ENCODE results near the gene FOXN3.
"Not testable (repeated sequence)": the region's sequence is repeated elsewhere in the genome, so short reads cannot be mapped to it uniquely, and the experiment has no call there.

Gene FOXN3

DNA sequence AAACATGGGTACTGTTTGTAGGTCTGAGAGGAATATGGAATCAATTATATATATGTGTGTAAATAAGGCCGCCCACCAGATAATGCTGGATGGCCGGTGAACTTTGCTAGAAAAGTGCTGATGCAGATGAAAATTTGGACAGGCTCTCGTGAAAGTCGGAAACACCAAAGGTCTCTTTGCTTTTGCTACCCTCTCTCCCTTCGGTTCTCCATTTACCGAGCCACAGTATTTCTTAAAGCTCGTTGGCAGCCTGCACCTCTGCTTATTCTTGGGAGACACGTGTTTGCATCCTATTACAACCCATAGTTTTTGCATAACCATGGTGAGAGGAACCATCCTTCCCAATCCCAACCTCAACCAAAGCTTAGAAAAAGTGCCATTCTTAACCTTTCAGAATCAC lies 109.6 kb downstream of the FOXN3 start:
- Histone ChIP-seq H3K4me3 (ENCODE audit: low read depth in 1 of 2, low read length in 2 of 2) (no peak overlapping the region), H3K4me1 (ENCODE audit: control insufficient read depth in 1 of 2, insufficient read depth in 2 of 2, low read length in 2 of 2) (peaks cover 26 to 29% of the 10 kb centered on the region in 2 donors), H3K27ac (ENCODE audit: low read length) (no peak overlapping the region), H3K9me3 (ENCODE audit: control insufficient read depth in 1 of 2, low read length in 2 of 2) (no peaks in the 10 kb centered on the region), H3K27me3 (ENCODE audit: low read depth, low read length) (no peaks in the 10 kb centered on the region), H3K36me3 (ENCODE audit: control insufficient read depth in 1 of 2, insufficient read depth in 2 of 2, low read length in 2 of 2) (no peaks in the 10 kb centered on the region)

DNA sequence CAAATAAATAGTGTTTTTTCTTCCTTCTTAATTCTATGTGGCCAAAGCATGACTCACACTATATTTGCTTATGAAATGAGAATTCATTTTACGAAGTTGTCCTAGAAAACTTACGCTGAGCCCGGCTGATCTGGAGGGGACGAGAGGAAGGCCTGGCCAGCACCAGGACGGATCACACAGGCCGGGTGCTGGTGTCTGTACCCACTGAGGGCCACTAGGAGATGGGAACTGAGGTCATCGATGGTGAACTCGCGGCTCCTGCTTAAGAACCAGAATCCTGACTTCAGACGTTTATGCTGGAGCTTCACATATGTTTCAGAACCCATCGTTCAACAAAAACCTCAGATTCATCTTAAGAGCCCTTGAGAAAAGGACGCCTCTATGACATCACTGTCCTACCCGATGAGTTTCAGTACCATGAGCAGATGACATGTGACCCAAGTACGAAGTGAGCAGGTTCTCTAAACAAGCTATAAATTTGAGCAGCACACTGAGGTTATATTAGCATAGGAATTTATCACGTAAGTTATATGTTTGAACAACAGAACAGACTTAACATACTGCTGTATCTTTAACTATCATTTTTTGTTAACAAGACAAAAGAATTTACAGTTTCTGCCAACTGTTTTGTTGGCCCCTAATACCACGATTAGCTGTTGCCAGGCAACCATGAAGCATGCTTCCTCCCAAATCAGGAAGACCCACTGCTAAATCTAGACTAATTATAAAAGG lies 111.9 kb downstream of the FOXN3 start:
- H3K9me3 ChIP-seq (ENCODE audit: control insufficient read depth in 1 of 2, low read length in 2 of 2) = no peaks in the 10 kb centered on the region
- H3K27me3 ChIP-seq (ENCODE audit: low read depth, low read length) = no peaks in the 10 kb centered on the region
- H3K4me3 ChIP-seq (ENCODE audit: low read depth in 1 of 2, low read length in 2 of 2) = peak overlapping the region in 1 of 2 donors; percentile 28
- H3K36me3 ChIP-seq (ENCODE audit: control insufficient read depth in 1 of 2, insufficient read depth in 2 of 2, low read length in 2 of 2) = no peaks in the 10 kb centered on the region
- H3K27ac ChIP-seq (ENCODE audit: low read length) = peak overlapping the region; percentile 98
- H3K4me1 ChIP-seq (ENCODE audit: control insufficient read depth in 1 of 2, insufficient read depth in 2 of 2, low read length in 2 of 2) = peaks cover 26 to 29% of the 10 kb centered on the region in 2 donors

DNA sequence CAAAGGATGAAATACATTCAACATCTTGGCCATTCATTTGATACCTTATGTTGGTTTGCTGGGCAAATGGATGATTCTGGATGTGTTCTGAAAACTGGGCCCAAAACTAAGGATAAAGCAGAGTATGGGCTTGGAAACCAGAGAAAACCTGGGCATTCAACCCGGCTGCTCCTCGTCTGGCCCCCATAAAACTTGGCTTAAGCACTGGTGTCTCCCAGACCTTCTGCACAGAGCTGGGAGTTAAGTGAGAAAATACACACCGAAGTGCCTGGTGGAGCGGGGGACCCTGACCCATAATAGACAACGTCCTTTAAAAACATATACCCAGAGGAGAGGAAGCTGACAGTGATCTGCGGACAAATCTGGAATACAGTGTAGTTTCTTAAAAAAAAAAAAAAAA lies 112.5 kb downstream of the FOXN3 start:
- Histone ChIP-seq H3K4me1 (ENCODE audit: control insufficient read depth in 1 of 2, insufficient read depth in 2 of 2, low read length in 2 of 2) (peaks cover 26 to 29% of the 10 kb centered on the region in 2 donors), H3K36me3 (ENCODE audit: control insufficient read depth in 1 of 2, insufficient read depth in 2 of 2, low read length in 2 of 2) (no peaks in the 10 kb centered on the region), H3K9me3 (ENCODE audit: control insufficient read depth in 1 of 2, low read length in 2 of 2) (no peaks in the 10 kb centered on the region), H3K27me3 (ENCODE audit: low read depth, low read length) (no peaks in the 10 kb centered on the region), H3K27ac (ENCODE audit: low read length) (peak overlapping the region; percentile 98), H3K4me3 (ENCODE audit: low read depth in 1 of 2, low read length in 2 of 2) (peak overlapping the region; percentile 38 to 43)

DNA sequence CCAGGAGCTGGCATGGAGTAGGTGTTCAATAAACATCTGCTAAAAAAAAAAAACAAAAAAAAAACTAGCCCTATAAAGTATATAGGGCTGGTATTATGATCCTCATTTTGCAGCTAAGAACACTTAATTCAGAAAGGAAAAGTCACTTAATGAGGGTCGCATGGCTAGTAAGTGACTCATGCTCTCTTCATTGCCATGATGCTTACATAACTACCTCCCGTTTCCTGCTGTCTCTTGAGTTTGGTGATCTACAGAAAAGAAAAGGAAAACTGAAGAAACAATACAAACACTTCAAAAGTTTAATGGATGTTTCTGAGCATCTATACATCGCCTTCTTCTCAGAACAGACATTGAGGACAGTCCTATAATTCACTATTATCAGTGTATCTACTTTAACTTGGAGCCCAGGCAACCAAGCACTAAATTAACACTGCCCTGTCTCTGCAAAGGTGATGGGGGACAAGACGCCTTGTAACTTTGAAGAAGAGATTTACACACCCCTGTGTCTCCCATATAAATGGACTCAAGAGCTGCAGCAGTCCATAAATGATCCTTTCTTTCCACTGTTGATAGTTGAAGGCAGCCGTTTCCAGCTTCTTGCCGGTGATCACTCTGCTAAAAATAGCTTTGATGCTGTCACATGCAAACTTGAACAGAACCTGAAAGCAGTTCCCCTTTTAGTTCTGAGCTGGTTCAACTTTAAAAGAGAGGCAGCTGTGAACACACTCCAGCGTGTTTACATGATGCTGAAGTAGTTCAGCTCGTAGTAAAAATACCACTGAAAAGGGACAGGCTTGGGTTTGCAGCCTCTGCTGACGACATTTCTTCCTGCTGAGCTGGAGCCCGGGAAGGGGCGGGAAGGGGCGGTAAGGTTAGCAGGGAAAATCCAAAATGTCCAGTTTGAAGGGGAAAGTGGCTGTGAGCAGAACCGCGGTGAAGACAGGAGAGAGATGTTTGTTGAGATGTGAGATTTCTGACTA lies 113.3 kb downstream of the FOXN3 start:
- no peaks in the 10 kb centered on the region for H3K36me3 ChIP-seq (ENCODE audit: control insufficient read depth in 1 of 2, insufficient read depth in 2 of 2, low read length in 2 of 2)

DNA sequence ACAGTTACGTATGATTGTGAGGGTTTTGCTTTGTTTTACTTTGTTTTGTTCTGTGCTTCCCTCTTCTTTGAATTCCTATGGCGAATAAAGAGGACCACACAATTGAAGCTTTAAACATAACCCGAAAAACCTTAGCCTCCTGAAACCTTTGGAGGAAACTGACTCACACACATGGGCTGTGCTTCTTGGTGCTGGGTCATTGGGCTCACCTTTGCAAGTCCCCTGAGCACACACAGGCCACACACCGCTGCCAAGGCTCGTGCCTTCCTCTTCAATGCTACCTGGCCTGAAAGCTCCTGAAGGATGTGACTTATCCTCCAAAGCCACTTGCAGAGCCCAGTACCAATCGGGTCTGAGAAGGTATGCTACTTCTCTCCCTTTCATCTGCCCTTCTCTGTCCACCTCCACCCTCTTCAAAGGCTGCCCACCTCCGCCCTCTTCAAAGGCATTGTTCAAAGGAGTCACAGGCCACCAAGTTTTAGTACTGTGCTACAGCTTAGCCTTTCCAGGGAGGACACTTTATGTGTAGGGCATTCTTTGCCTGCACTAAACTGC lies 114.6 kb downstream of the FOXN3 start:
- Histone ChIP-seq H3K9me3 (ENCODE audit: control insufficient read depth in 1 of 2, low read length in 2 of 2) (no peaks in the 10 kb centered on the region), H3K36me3 (ENCODE audit: control insufficient read depth in 1 of 2, insufficient read depth in 2 of 2, low read length in 2 of 2) (no peaks in the 10 kb centered on the region), H3K4me3 (ENCODE audit: low read depth in 1 of 2, low read length in 2 of 2) (no peak overlapping the region), H3K4me1 (ENCODE audit: control insufficient read depth in 1 of 2, insufficient read depth in 2 of 2, low read length in 2 of 2) (peaks cover 26 to 30% of the 10 kb centered on the region in 2 donors), H3K27me3 (ENCODE audit: low read depth, low read length) (no peaks in the 10 kb centered on the region), H3K27ac (ENCODE audit: low read length) (peak overlapping the region; percentile 98)

More for the DNA sequence above, 113.3 kb downstream of the FOXN3 start:
- Histone ChIP-seq H3K27ac (ENCODE audit: low read length) (peak overlapping the region; percentile 98), H3K27me3 (ENCODE audit: low read depth, low read length) (no peaks in the 10 kb centered on the region), H3K4me3 (ENCODE audit: low read depth in 1 of 2, low read length in 2 of 2) (peak overlapping the region; percentile 20 to 43), H3K9me3 (ENCODE audit: control insufficient read depth in 1 of 2, low read length in 2 of 2) (no peaks in the 10 kb centered on the region), H3K4me1 (ENCODE audit: control insufficient read depth in 1 of 2, insufficient read depth in 2 of 2, low read length in 2 of 2) (peaks cover 25 to 26% of the 10 kb centered on the region in 2 donors)

DNA sequence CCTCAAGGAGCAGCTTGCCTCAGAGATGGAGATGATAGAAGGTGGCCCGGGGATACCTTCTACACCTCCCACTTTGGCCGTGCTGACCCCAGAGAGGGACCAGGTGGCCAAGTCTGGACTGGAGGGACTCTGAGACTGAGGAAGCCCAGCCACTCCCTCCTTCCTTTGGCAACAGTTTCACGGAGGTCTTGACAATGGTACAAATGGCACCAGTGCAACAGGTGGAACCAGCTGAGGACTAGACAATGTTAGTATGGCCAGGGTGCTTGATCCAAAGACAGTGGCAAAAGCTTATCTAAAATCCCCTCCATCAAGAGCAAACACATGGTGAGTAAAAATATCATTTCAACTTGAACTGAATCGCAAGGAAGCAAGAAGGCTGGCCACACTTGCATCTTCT lies 117.4 kb downstream of the FOXN3 start:
- no peaks in the 10 kb centered on the region for H3K36me3 ChIP-seq (ENCODE audit: control insufficient read depth in 1 of 2, insufficient read depth in 2 of 2, low read length in 2 of 2)
- H3K4me1 ChIP-seq (ENCODE audit: control insufficient read depth in 1 of 2, insufficient read depth in 2 of 2, low read length in 2 of 2) = peaks cover 12 to 19% of the 10 kb centered on the region in 2 donors
- no peak overlapping the region for H3K4me3 ChIP-seq (ENCODE audit: low read depth in 1 of 2, low read length in 2 of 2)
- H3K27me3 ChIP-seq (ENCODE audit: low read depth, low read length) = no peaks in the 10 kb centered on the region
- H3K9me3 ChIP-seq (ENCODE audit: control insufficient read depth in 1 of 2, low read length in 2 of 2) = no peaks in the 10 kb centered on the region
- no peak overlapping the region for H3K27ac ChIP-seq (ENCODE audit: low read length)

DNA sequence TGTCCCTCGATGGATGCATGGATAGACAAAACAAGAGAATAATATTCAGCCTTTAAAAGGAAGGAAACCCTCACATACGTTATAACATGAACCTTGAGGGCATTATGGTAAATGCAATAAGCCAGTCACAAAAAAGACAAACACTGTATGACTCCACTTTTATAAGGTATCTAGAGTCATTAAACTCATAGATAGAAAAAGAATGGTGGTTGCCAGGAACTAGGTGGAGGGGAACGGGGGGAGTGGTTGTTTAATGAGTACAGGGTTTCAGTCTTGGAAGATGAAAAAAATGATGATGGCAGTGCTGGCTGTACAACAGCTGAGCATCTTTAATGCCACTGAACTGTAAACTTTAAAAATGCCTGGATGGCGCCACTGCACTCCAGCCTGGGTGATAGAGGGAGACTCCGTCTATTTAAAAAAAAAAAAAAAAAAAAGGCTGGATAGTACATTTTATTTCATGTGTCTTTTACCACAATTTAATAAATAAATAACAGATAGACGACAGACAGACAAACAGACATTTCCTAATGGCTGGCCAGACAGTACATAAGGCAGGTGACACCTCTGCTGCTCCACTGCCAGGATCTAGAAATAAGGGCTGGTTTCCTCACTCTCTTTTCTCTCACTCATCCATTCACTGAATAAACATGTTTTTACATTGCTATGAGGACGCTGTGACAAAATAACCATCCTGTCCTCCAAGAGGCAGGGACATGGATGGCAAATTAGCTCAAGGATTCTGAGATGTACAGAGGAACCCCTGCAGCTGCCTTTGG lies 118.8 kb downstream of the FOXN3 start:
- peaks cover 7 to 15% of the 10 kb centered on the region in 2 donors for H3K4me1 ChIP-seq (ENCODE audit: control insufficient read depth in 1 of 2, insufficient read depth in 2 of 2, low read length in 2 of 2)
- no peak overlapping the region for H3K4me3 ChIP-seq (ENCODE audit: low read depth in 1 of 2, low read length in 2 of 2)
- no peak overlapping the region for H3K27ac ChIP-seq (ENCODE audit: low read length)
- no peaks in the 10 kb centered on the region for H3K9me3 ChIP-seq (ENCODE audit: control insufficient read depth in 1 of 2, low read length in 2 of 2)
- no peaks in the 10 kb centered on the region for H3K27me3 ChIP-seq (ENCODE audit: low read depth, low read length)
- no peaks in the 10 kb centered on the region for H3K36me3 ChIP-seq (ENCODE audit: control insufficient read depth in 1 of 2, insufficient read depth in 2 of 2, low read length in 2 of 2)

DNA sequence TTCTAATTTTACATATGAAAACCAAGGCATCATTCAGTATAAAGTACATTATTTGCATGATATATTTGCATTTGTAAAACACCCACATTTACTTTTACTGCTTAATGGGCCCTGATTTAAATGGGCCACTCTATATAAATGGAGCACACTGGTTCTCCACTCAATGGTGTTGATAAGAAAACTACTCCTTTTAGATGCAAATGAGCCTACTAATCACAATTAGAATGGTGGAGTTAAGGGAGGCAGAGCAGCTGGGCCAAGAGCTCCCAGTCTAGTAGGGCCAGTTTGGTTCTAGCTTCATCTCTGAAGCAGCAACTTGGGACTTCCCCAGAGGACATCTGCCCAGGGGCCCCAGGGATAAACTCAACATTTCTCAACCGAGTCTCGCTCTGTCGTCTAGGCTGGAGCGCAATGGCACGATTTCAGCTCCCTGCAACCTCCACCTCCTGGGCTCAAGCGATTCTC lies 120.7 kb downstream of the FOXN3 start:
- H3K4me3 ChIP-seq (ENCODE audit: low read depth in 1 of 2, low read length in 2 of 2) = no peak overlapping the region
- no peaks in the 10 kb centered on the region for H3K9me3 ChIP-seq (ENCODE audit: control insufficient read depth in 1 of 2, low read length in 2 of 2)
- H3K36me3 ChIP-seq (ENCODE audit: control insufficient read depth in 1 of 2, insufficient read depth in 2 of 2, low read length in 2 of 2) = no peaks in the 10 kb centered on the region
- peaks cover 0 to 16% of the 10 kb centered on the region in 2 donors for H3K4me1 ChIP-seq (ENCODE audit: control insufficient read depth in 1 of 2, insufficient read depth in 2 of 2, low read length in 2 of 2)
- no peak overlapping the region for H3K27ac ChIP-seq (ENCODE audit: low read length)
- H3K27me3 ChIP-seq (ENCODE audit: low read depth, low read length) = no peaks in the 10 kb centered on the region

DNA sequence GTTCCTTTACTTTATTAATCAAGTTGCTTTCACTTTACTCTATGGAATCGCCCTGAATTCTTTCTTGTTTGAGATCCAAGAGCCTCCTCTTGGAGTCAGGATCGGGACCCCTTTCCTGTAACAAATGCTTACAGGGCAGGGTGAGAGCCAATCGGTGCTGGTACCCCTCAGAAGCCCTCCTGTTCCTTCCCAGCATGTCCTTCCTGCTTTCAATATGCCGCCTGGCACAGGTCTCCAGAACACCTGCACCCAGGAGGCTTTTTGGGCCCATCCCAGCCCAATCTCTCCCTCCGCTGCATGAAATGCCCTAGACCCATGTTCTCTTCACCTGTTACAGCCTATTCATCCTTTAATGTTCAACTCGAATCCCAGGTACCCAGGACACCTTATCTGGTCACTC lies 122.2 kb downstream of the FOXN3 start:
- peaks cover 0 to 16% of the 10 kb centered on the region in 2 donors for H3K4me1 ChIP-seq (ENCODE audit: control insufficient read depth in 1 of 2, insufficient read depth in 2 of 2, low read length in 2 of 2)
- no peak overlapping the region for H3K4me3 ChIP-seq (ENCODE audit: low read depth in 1 of 2, low read length in 2 of 2)
- no peaks in the 10 kb centered on the region for H3K27me3 ChIP-seq (ENCODE audit: low read depth, low read length)
- H3K36me3 ChIP-seq (ENCODE audit: control insufficient read depth in 1 of 2, insufficient read depth in 2 of 2, low read length in 2 of 2) = peaks cover 0 to 3% of the 10 kb centered on the region in 2 donors
- no peak overlapping the region for H3K27ac ChIP-seq (ENCODE audit: low read length)
- H3K9me3 ChIP-seq (ENCODE audit: control insufficient read depth in 1 of 2, low read length in 2 of 2) = no peaks in the 10 kb centered on the region

DNA sequence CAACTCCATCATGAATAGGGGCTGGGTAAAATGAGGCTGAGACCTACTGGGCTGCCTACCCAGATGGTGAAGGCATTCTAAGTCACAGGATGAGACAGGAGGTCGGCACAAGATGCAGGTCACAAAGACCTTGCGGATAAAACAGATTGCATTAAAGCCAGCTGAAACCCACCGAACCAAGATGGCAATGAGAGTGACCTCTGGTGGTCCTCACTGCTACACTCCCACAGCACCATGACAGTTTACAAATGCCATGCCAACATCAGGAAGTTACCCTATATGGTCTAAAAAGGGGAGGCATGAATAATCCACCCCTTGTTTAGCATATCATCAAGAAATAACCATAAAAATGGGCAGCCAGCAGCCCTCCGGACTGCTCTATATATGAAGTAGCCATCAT lies 122.6 kb downstream of the FOXN3 start:
- H3K27me3 ChIP-seq (ENCODE audit: low read depth, low read length); H3K9me3 ChIP-seq (ENCODE audit: control insufficient read depth in 1 of 2, low read length in 2 of 2); H3K4me3 ChIP-seq (ENCODE audit: low read depth in 1 of 2, low read length in 2 of 2); H3K27ac ChIP-seq (ENCODE audit: low read length); H3K36me3 ChIP-seq (ENCODE audit: control insufficient read depth in 1 of 2, insufficient read depth in 2 of 2, low read length in 2 of 2): not testable (repeated sequence)
- peaks cover 0 to 16% of the 10 kb centered on the region in 2 donors for H3K4me1 ChIP-seq (ENCODE audit: control insufficient read depth in 1 of 2, insufficient read depth in 2 of 2, low read length in 2 of 2)
